Esophagus (tissue), 2 donors: ENCODE measurements around the gene CYSRT1. TPM values are rescaled to one million over a fixed set of nuclear protein-coding genes. Genes with fewer than 3 reads are reported as not detected.

ENCODE experiments used
- H3K27ac ChIP-seq, 2 donors: one replicate each; pipeline ENCODE4 v1.5.1; 2013; ENCODE audit warnings: low read depth in 2 of 2, mild to moderate bottlenecking in 2 of 2, inconsistent platforms in 1 of 2, low read length in 1 of 2, moderate library complexity in 1 of 2
- H3K27me3 ChIP-seq, 2 donors: one replicate each; pipeline ENCODE4 v1.6.1; 2013; ENCODE audit warnings: low read length in 2 of 2, control low read depth in 1 of 2, mild to moderate bottlenecking in 1 of 2; ENCODE audit not compliant: insufficient read depth in 2 of 2, control insufficient read depth in 1 of 2
- H3K36me3 ChIP-seq, 2 donors: one replicate each; pipeline ENCODE4 v1.6.1; 2013; ENCODE audit warnings: low read length in 1 of 2; ENCODE audit not compliant: control insufficient read depth in 2 of 2, insufficient read depth in 2 of 2
- H3K4me1 ChIP-seq, 2 donors: one replicate each; pipeline ENCODE4 v1.6.1; 2013; ENCODE audit warnings: low read length in 1 of 2; ENCODE audit not compliant: control insufficient read depth in 2 of 2, insufficient read depth in 2 of 2
- H3K4me3 ChIP-seq, 2 donors: one replicate each; pipeline ENCODE4 v1.5.1; 2013; ENCODE audit warnings: low read length in 2 of 2, mild to moderate bottlenecking in 2 of 2, low read depth in 1 of 2, moderate library complexity in 1 of 2
- H3K9me3 ChIP-seq, 2 donors: one replicate each; pipeline ENCODE4 v1.6.1; 2013; ENCODE audit warnings: mild to moderate bottlenecking in 2 of 2, low read depth in 1 of 2, low read length in 1 of 2, moderate library complexity in 1 of 2; ENCODE audit not compliant: control insufficient read depth in 2 of 2, insufficient read depth in 1 of 2
- WGBS, 2 donors: extraction: QIAGEN DNeasy Blood & Tissue Kit; methylation state at CpG; one replicate each; pipeline ENCODE4 v1.1.7; 2013; 5-methylcytosine and 5-hydroxymethylcytosine counted together
- polyA plus RNA-seq, 2 donors: library from polyadenylated mRNA; stranded (reverse); fragments of 200-250 nt; gene quantifications; one replicate each; pipeline ENCODE4 v1.2.3, GENCODE V29; 2013
- donor health status: healthy with polysubstance abuse.
- donor health status: Bipolar disorder and iron deficiency.

Gene CYSRT1
- polyA plus RNA-seq, 2 donors, result 334 to 342 TPM

GRCh38 chr9:137205126-137206069 is 19.6 kb upstream of the CYSRT1 start, which contains the start of the genes NDOR1 and TMEM203:
Gene NDOR1, plus strand, starts transcription at chr9:137205700. Its CDS starts 78 bp downstream, at chr9:137205778.
Gene TMEM203, minus strand, starts transcription at chr9:137205648. Its CDS starts 234 bp downstream, at chr9:137205414.
- Histone ChIP-seq H3K4me1 (peaks cover 6 to 27% of the 10 kb centered on the region in 2 donors), H3K9me3 (no peaks in the 10 kb centered on the region), H3K4me3 (peak within 1 kb of the TSS; percentile 81 to 95), H3K36me3 (peaks cover 0 to 4% of the 10 kb centered on the region in 2 donors), H3K27me3 (no peaks in the 10 kb centered on the region), H3K27ac (peak within 1 kb of the TSS; percentile 80 to 91)
- 0 to 1% methylated on average over 67 to 98 of the region's 98 CpGs for WGBS, 2 donors

DNA sequence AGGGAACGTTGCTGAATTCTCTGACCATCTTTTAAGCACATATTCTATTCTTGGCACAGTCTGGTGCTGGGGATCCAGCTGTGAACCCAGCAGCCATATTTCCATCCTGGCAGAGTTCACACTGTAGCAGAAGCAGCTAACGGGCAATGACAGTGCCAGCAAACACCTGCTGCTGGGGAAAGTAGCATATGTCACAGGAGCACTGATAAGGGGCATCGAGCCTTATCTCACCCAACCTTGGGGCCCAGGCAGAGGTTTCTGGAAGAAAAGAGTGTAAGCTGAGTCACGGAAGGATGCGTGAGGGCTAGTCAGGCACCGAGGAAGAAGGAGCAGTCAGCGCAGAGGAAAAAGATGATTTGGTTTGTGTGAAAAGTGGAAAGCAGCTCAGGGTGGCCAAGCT is 18.4 kb upstream of the CYSRT1 start:
- 66 to 76% methylated on average over 7 of the region's 7 CpGs for WGBS, 2 donors
- H3K27ac ChIP-seq, result no peak overlapping the region

DNA sequence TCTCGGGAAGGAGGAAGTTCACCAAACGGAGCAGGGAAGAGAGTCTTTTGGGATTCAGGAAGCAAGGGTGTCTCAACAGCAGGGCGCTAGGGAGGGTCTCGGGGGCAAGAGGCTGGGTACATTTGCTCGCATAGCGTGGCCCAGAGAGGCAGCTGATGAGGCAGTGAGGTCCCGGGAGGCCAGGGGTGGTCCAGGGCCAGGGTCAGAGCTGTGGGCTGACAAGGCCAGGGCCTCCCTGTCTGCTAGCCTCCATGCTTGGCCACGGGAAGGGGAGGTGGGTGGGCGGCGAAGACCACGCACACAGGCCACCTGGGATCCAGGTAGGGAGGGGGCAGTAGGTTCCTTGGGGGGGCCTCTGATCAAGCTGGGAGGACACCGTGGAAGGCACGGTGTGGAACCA is 13.4 kb upstream of the CYSRT1 start:
- Histone ChIP-seq H3K36me3 (peaks cover 0 to 17% of the 10 kb centered on the region in 2 donors), H3K27ac (no peak overlapping the region), H3K4me1 (peaks cover 3 to 7% of the 10 kb centered on the region in 2 donors), H3K4me3 (no peak overlapping the region), H3K27me3 (no peaks in the 10 kb centered on the region), H3K9me3 (no peaks in the 10 kb centered on the region)
- 84 to 89% methylated on average over 13 of the region's 13 CpGs for WGBS, 2 donors

More for the DNA sequence above, 18.4 kb upstream of the CYSRT1 start:
- peak overlapping the region in 1 of 2 donors; percentile 81 for H3K4me3 ChIP-seq
- H3K27me3 ChIP-seq, result no peaks in the 10 kb centered on the region
- H3K36me3 ChIP-seq, result peaks cover 0 to 4% of the 10 kb centered on the region in 2 donors
- H3K4me1 ChIP-seq, result peaks cover 6 to 24% of the 10 kb centered on the region in 2 donors
- H3K9me3 ChIP-seq, result no peaks in the 10 kb centered on the region

- Histone ChIP-seq H3K36me3 (peaks cover 0 to 19% of the 10 kb centered on the region in 2 donors), H3K4me3 (no peak overlapping the region)
- WGBS, 2 donors, result 78 to 86% methylated on average over 19 to 21 of the region's 21 CpGs
These were observed 12.5 kb upstream of the CYSRT1 start for GRCh38 chr9:137212520-137212919.

DNA sequence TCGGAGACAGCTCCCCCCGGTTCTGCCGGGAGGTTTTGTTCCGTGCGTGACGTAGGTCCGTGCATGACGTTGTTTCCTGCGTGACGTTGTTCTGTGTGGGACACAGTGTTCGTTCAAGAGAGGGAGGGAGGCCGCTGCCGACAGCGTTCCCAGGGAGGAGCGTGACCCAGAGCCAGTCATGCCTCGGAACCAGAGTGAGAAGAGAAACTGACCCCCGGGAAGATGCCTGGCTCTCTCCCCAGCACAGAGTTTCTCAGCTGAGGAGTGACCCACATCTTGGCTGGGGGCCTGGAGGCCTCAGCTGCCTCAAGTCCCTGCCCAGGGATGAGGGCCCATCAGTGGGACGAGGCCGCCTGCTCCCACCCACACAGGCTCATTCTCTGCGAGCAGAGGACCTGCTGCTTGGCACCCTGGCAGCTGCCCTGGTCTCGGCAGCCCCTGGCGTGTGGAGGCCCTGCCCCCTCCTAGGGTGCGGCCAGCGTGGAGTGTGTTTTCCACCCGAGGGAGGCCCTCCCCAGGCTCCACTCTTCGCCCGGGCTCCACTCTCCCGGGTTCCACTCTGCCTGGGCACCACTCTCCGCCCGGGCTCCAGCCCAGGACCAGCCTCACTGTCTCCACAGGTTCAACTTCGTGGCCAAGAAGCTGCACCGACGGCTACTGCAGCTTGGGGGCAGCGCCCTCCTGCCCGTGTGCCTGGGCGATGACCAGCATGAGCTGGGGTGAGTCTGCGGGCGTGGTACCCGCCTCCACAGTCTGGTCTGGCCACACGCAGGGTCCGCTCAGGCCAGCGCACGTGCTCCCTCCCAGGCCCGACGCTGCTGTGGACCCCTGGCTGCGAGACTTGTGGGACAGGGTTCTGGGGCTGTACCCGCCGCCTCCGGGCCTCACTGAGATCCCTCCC is 11.6 kb upstream of the CYSRT1 start:
- peaks cover 0 to 19% of the 10 kb centered on the region in 2 donors for H3K36me3 ChIP-seq
- no peak overlapping the region for H3K4me3 ChIP-seq
- no peak overlapping the region for H3K27ac ChIP-seq
- H3K27me3 ChIP-seq, result no peaks in the 10 kb centered on the region
- H3K9me3 ChIP-seq, result no peaks in the 10 kb centered on the region
- peaks cover 0 to 14% of the 10 kb centered on the region in 2 donors for H3K4me1 ChIP-seq
- 87 to 89% methylated on average over 49 of the region's 49 CpGs for WGBS, 2 donors

More at GRCh38 chr9:137212520-137212919, 12.5 kb upstream of the CYSRT1 start:
- Histone ChIP-seq H3K9me3 (no peaks in the 10 kb centered on the region), H3K27me3 (no peaks in the 10 kb centered on the region), H3K4me1 (peaks cover 2 to 7% of the 10 kb centered on the region in 2 donors), H3K27ac (no peak overlapping the region)

DNA sequence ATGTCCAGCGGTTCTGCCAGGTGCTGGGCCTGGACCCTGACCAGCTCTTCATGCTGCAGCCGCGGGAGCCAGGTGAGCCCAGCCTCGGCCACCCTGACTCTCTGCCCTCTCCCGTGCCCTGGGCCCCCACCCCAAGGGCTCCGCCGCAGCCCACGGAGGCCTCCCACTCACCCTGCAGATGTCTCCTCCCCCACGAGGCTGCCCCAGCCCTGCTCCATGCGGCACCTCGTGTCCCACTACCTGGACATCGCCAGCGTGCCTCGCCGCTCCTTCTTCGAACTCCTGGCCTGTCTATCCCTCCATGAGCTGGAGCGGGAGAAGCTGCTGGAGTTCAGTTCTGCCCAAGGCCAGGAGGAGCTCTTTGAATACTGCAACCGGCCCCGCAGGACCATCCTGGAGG is 10.4 kb upstream of the CYSRT1 start:
- Histone ChIP-seq H3K27ac (no peak overlapping the region), H3K9me3 (no peaks in the 10 kb centered on the region), H3K36me3 (peaks cover 0 to 21% of the 10 kb centered on the region in 2 donors), H3K4me3 (no peak overlapping the region), H3K4me1 (peaks cover 0 to 21% of the 10 kb centered on the region in 2 donors), H3K27me3 (no peaks in the 10 kb centered on the region)
- 92 to 93% methylated on average over 19 of the region's 19 CpGs for WGBS, 2 donors

DNA sequence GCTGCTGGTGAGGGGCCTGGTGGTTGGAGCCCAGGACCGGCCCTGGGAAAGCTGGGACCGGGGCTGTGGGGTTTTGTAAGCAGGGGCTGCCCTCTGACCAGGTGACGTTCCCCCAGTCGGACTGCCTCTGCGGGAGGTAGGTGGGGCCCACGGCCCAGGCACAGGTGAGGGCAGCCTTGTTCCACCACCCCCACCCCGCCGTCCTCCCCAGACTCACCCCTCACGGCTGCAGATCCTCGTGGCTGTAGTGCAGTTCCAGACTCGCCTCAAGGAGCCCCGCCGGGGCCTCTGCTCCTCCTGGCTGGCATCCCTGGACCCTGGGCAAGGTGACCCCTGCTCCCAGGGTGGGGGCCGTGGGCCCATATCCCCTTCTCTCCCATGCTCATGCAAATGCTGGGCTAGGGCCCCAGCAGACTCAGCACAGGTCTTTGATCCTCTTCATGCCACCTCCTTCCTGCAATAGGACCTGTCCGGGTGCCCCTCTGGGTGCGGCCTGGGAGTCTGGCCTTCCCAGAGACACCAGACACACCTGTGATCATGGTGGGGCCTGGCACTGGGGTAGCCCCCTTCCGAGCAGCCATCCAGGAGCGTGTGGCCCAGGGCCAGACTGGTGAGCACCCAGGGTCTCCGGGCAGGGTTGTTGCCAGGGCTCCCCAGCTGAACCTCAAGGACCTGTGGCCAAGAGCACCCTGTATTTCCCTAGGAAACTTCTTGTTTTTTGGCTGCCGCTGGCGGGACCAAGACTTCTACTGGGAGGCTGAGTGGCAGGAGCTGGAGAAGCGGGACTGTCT is 9.6 kb upstream of the CYSRT1 start:
- WGBS, 2 donors, result 89 to 90% methylated on average over 19 to 22 of the region's 22 CpGs
- Histone ChIP-seq H3K4me3 (no peak overlapping the region), H3K9me3 (no peaks in the 10 kb centered on the region), H3K4me1 (peaks cover 0 to 21% of the 10 kb centered on the region in 2 donors), H3K27ac (no peak overlapping the region), H3K36me3 (peaks cover 0 to 25% of the 10 kb centered on the region in 2 donors), H3K27me3 (no peaks in the 10 kb centered on the region)

DNA sequence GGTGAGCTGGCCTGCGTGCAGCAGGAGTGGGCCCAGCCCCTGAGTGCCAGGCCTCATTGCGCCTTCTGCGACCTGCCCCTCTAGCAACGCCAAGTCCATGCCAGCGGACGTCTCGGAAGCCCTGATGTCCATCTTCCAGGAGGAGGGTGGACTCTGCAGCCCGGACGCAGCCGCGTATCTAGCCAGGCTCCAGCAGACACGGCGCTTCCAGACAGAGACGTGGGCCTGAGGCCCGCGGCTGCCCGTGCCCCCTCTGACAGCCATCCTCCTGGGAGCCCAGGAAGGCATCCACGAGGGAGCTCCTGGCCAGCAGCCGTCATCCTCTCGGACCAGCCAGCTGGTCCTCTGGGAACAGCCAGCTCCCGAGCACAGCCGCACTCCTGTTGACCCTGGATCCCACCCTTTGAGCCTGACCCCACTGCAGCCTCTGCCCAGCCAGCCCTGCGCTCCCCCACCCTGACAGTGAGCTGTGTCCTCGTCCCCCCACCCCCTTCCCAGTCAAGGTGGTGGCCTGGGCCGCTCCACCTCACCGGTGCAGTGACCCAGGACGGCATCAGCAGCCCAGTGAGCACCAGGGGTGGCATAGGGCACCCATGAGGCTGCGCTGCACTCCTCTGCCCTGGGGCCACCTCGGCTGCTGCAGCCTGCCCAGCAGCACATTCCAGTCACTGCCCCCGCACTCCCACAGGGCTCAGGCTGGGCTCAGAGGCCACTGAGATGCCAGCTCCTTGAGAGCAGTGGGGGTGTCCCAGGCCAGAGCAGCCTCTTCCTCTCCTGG is 8.6 kb upstream of the CYSRT1 start:
- Histone ChIP-seq H3K27ac (peak overlapping the region in 1 of 2 donors; percentile 91), H3K36me3 (peaks cover 0 to 25% of the 10 kb centered on the region in 2 donors), H3K9me3 (no peaks in the 10 kb centered on the region), H3K27me3 (no peaks in the 10 kb centered on the region), H3K4me3 (peak overlapping the region in 1 of 2 donors; percentile 61), H3K4me1 (peaks cover 0 to 21% of the 10 kb centered on the region in 2 donors)
- WGBS, 2 donors, result 88 to 92% methylated on average over 30 of the region's 30 CpGs
